LNCAP (cell line): ENCODE results near the gene DCPS.
A peak's percentile ranks its signal among the peaks of the same experiment; 100 is the strongest.

Source experiments
- CTCF ChIP-seq: fragments of 450-650 bp; IDR thresholded peaks from 2 replicates; pipeline ENCODE4 v1.5.1; 2017; ENCODE audit warnings: mild to moderate bottlenecking

Gene DCPS

GRCh38 chr11:126290887-126291286 lies 13.0 kb upstream of the DCPS start:
- TF ChIP-seq CTCF: no peak

GRCh38 chr11:126293726-126294125 lies 10.1 kb upstream of the DCPS start:
- TF ChIP-seq CTCF: no peak

GRCh38 chr11:126297004-126297403 lies 6.9 kb upstream of the DCPS start:
- TF ChIP-seq CTCF: no peak

GRCh38 chr11:126304457-126305075 lies 706 bp downstream of the DCPS start:
- TF ChIP-seq CTCF: no peak

- TF ChIP-seq CTCF: no peak
Observed at GRCh38 chr11:126305699-126306098, 1.8 kb downstream of the DCPS start.

GRCh38 chr11:126307706-126308105 lies 3.8 kb downstream of the DCPS start:
- TF ChIP-seq CTCF: peak; percentile 27; the same call in 1 of the 2 replicates

GRCh38 chr11:126308271-126308671 lies 4.4 kb downstream of the DCPS start:
- no peak for TF ChIP-seq CTCF
